ENCODE measurements around the gene DHRS12. TPM values are rescaled to one million over a fixed set of nuclear protein-coding genes. Genes with fewer than 3 reads are reported as not detected.

The DHRS12 gene
- total RNA-seq, 1 experiment from 2014 or later, result 8.8 TPM

- WGBS (ENCODE audit: extremely low coverage, insufficient read length, low lambda C conversion rate), result no CpG with 5 or more reads among the region's 2 CpGs
- no peak overlapping the region for H3K27ac Mint-ChIP-seq
- H3K79me2 ChIP-seq (ENCODE audit: insufficient read depth, low read length), result no peaks in the 10 kb centered on the region
Observed at GRCh38 chr13:51823863-51824262, 19.9 kb upstream of the DHRS12 start.

More at GRCh38 chr13:51823863-51824262, 19.9 kb upstream of the DHRS12 start:
- Histone ChIP-seq H3K27ac (ENCODE audit: insufficient read length, low read depth, low read length) (no peak overlapping the region), H2AK5ac (ENCODE audit: insufficient read length, low read length) (no peak overlapping the region), H3K4me2 (ENCODE audit: insufficient read depth, insufficient read length, low read length) (no peak overlapping the region), H2BK12ac (ENCODE audit: insufficient read length, low read depth, low read length) (no peak overlapping the region), H3K9ac (ENCODE audit: extremely low read depth, insufficient read length, low read length) (no peak overlapping the region), H4K91ac (ENCODE audit: insufficient read length, low read depth, low read length) (no peak overlapping the region), H2BK120ac (ENCODE audit: low read depth, low read length, poor library complexity, severe bottlenecking) (no peak overlapping the region), H3K23me2 (ENCODE audit: insufficient read length, low read depth, low read length, poor library complexity, severe bottlenecking) (peaks cover 3% of the 10 kb centered on the region), H3K56ac (ENCODE audit: insufficient read length, low read depth, low read length) (no peak overlapping the region), H3K4ac (ENCODE audit: low read depth, low read length) (no peak overlapping the region), H3T11ph (ENCODE audit: low read length) (no peak overlapping the region), H3K9me3 (ENCODE audit: control insufficient read depth, low read depth, low read length) (no peaks in the 10 kb centered on the region), H2BK5ac (ENCODE audit: insufficient read length, low read length) (no peak overlapping the region), H4K8ac (replicated peaks; ENCODE audit: insufficient read length, low read depth, low read length) (no peak overlapping the region), H3K79me1 (ENCODE audit: insufficient read depth, low read depth, low read length, poor library complexity, severe bottlenecking) (no peaks in the 10 kb centered on the region), H3K14ac (ENCODE audit: insufficient read depth, low read length) (no peak overlapping the region), H3K27me3 (ENCODE audit: insufficient read depth, low read length) (peaks cover 2% of the 10 kb centered on the region; the same call in 1 of the 2 replicates), H3K18ac (ENCODE audit: insufficient read length, low read depth, low read length) (no peak overlapping the region), H4K5ac (ENCODE audit: insufficient read length, low read depth, low read length) (no peak overlapping the region), H2BK20ac (ENCODE audit: low read depth, low read length, poor library complexity, severe bottlenecking) (no peak overlapping the region), H3K4me1 (ENCODE audit: insufficient read depth, low read length) (no peaks in the 10 kb centered on the region; the same call in 1 of the 2 replicates), H3K23ac (ENCODE audit: insufficient read length, low read depth, low read length) (no peak overlapping the region), H2AFZ (ENCODE audit: low read length) (no peak overlapping the region), H4K20me1 (ENCODE audit: control insufficient read depth, insufficient read depth, insufficient read length) (no peaks in the 10 kb centered on the region), H2BK15ac (ENCODE audit: low read depth, low read length) (no peak overlapping the region)
- no peak for DNase-seq
- H3K9me3 Mint-ChIP-seq, result no peaks in the 10 kb centered on the region
- H3K4me1 Mint-ChIP-seq, result peaks cover 17 to 21% of the 10 kb centered on the region in 2 experiments
- no peak for TF ChIP-seq CTCF (conservative IDR thresholded peaks at IDR 0.05)
- peaks cover 2% of the 10 kb centered on the region for H3K27me3 Mint-ChIP-seq (ENCODE audit: low read depth)
- H3K4me3 Mint-ChIP-seq, result no peak overlapping the region
- no peaks in the 10 kb centered on the region for H3K36me3 Mint-ChIP-seq (ENCODE audit: insufficient read depth in 1 of 3, low read depth in 3 of 3)
